HG03108 (cell line): ENCODE results near the gene SH3RF1.
"Not testable (repeated sequence)": the region's sequence is repeated elsewhere in the genome, so short reads cannot be mapped to it uniquely, and the experiment has no call there.

ENCODE experiments used
- ATAC-seq: cut with Tn5 transposase; IDR thresholded peaks from one replicate; pipeline ENCODE4 v1.9.1; 2021; ENCODE audit warnings: moderate library complexity; ENCODE audit not compliant: unreplicated experiment

SH3RF1 gene

GRCh38 chr4:169229571-169230028 is 41.2 kb downstream of the SH3RF1 start:
- ATAC-seq = no peak

- ATAC-seq = no peak
Observed at GRCh38 chr4:169228076-169228475, 42.7 kb downstream of the SH3RF1 start.

DNA sequence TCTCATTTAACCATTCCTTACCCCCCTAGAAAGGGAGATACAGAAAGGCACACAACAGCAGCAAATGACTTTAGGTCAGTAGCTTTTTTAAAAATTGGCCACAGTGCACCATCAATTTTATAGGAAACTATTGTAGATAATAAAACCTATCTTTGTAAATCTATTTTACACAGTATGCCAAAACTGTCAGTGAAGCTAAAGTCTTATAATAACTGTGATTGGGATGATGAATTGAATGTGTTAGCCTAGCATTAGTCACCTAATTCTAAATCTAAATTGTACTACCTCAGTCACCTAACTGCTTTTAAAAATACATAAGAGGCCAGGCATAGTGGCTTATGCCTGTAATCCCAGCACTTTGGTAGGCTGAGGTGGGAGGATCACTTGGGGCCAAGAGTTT is 44.2 kb downstream of the SH3RF1 start:
- ATAC-seq = no peak

DNA sequence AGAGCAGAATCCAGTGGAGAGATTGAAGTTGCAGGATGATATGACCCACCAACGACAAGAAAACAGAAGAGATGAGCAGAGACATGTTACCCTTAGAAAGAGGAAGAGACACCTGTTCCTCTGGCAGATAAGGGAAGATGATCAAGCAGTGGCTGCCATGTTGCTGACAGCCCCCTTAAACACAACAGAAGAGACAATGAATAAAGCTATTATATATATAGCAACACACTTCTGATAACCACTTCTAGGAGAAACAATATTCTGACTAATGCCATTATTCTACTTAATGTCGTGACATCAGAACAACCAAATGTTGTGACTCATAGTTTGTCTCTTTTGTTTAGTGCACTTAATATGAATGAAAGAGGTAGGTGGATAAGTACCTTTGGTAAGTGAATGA is 44.9 kb downstream of the SH3RF1 start:
- no peak for ATAC-seq

GRCh38 chr4:169225058-169225751 is 45.6 kb downstream of the SH3RF1 start:
- ATAC-seq = no peak

DNA sequence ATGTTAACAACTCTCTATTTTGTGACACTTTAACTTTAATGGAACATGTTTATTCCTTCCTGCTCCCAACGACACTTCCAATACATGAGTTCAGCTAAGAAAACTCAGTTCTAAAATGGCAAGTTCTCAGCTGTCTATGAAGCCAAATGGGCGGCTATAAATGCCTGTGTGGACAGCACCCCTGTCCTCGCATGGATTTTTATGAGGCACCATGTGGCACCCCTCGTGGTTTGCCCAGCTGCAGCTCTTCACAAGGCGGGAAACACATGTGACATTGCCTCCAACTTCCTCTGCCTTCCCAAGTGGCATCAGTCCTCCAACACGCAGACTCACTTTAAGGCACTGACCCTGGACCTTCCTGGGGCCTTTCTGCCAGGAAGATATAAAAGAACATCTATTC is 48.0 kb downstream of the SH3RF1 start:
- ATAC-seq = no peak

- ATAC-seq = no peak
Observed at GRCh38 chr4:169221662-169222061, 49.1 kb downstream of the SH3RF1 start.

DNA sequence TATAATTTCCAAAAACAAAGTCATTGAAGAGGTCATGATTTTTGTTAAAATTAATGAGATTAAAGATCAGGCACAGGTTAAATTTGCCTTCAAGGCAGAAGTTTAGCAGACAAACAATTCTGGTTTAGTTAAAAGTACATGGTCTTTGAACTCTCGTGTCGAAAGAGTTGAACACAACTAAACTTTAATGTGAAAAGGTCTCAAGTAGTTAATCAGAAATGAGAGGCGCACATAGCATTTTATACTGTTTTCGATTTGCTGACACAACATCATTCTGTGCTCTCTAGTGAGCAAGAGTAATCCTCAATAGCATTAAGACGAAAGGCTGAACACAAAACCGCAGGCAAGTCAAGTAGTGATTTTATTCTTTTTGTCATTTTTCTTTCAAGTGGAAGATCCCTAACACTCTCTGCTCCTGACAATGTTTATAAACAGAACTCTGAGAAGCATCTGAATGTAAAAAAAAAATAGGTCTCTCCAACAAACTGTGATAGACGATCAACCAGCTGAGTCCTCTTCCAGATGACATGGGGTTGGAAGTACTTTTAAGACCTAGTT is 49.8 kb downstream of the SH3RF1 start:
- no peak for ATAC-seq

DNA sequence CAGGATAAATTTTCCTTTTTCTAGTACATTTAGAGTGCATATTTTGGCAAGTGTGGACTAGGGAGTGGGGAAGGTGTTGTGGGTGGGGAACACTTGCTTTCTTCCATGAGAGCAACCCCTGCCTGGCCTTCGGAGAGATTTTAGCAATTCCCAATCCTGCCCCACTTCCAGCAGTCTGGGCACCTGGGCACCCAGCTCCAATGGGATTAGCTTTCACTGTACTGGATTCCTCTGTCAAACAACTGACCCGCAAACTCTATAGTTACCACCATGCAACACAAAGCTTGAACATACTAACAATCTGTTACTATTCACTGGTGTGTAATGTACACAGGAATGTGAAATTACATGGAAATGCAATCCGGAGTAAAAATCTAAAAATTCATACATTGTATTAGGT is 50.3 kb downstream of the SH3RF1 start:
- ATAC-seq = no peak

- ATAC-seq = no peak
Observed at GRCh38 chr4:169219440-169219839, 51.3 kb downstream of the SH3RF1 start.

DNA sequence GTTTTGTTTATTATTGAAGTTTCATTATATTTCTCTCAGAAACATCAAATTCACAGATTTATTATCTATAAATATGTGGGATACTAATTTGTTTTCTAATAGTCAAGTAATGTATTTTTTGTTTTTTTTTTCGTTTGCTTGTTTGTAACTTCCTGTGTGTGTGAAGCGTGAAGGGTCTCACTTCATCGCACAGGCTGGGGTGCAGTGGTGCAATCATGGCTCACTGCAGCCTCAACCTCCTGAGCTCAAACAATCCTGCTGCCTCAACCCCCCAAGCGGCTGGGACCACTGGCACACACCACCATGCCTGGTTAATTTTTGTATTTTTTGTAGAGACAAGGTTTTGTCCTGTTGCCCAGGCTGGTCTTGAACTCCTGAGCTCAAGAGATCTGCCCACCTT is 55.1 kb downstream of the SH3RF1 start:
- ATAC-seq = peak; percentile 48

DNA sequence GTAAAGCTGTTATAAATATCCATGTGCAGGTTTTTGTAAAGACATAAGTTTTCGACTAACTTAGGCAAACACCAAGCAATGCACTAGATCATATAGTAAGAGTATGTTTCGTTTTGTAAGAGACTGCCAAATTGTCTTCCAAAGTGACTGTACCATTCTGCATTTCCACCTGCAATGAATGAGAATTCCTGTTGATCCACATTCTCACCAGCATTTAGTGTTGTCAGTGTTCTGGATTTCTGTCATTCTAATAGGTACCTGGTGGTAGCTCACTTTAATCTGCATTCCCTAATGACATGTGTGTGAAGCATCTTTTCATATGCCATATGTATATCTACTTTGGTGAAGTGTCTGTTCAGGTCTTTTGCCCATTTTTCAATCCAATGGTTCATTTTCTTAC is 57.8 kb downstream of the SH3RF1 start:
- ATAC-seq = no peak

GRCh38 chr4:169210504-169211118 is 60.1 kb downstream of the SH3RF1 start:
- ATAC-seq = peak; percentile 82

- ATAC-seq = no peak
Observed at GRCh38 chr4:169209388-169209883, 61.3 kb downstream of the SH3RF1 start.

GRCh38 chr4:169208516-169208915 is 62.2 kb downstream of the SH3RF1 start:
- ATAC-seq = no peak

DNA sequence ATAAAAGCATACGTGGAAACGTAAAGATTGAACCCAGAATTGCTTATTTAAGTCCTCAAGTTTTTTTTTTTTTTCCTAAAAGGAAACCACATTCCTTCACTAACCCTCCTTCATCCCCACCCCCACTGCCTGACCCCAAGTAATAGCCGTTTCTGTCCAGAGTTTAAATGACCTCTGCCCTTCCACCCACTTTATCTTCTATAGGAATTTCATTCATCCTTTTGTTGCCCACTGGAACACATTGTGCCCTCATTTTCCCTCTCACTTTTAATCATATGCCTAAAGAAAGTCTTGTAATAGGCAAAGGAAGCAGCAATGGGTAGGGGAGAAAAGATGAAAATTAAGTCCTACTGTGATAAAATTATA is 62.7 kb downstream of the SH3RF1 start:
- no peak for ATAC-seq

DNA sequence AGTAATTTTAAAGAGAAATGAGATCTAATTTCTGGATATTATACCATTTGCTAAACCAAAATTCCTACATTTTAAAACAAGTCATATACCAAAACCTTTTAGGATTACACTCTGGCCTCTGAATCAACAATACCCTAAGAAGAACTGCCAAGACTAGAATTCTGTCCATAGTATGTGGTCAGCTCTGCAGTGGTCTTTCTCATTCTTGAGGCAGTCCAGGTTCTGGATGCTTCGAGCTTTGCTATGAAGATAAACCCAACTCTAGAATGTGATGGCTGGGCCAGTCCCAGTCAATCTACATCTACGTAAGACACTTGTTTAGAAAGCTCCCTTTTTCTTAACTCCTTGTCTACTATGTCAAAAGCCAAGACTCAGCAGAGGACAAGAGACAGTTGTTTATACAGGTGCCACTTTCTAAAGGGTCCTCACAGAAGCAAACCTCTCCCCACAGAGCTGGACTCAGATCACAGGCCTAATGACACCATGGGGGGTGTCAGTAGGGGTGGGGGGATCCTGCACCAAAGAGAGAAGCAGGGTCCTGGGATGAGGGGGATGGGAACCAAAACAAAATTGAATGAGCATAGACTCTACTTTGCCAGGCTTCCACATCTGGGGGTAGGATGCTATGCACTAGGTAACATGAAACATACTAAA is 63.2 kb downstream of the SH3RF1 start:
- ATAC-seq = no peak

GRCh38 chr4:169205744-169206080 is 65.0 kb downstream of the SH3RF1 start:
- ATAC-seq = no peak

- no peak for ATAC-seq
Observed at GRCh38 chr4:169205075-169205743, 65.5 kb downstream of the SH3RF1 start.

DNA sequence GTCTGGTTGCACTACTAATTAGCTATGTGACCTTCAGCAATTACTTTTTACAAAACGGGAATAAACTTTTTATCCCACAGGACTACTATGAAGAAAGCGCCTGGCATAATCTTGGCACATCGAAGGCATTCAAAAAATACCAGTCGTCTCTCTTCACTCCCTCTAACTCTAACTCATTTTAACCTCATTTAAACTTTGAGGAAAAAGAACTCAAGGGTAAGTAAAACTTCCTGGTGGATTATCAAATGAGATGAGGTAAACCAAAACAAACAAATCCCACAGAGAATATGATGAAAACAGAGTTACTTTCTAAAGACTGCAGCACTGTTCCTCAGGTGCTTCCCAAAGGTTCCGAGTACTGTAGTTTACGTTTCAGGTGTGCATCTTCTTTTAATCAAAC is 66.9 kb downstream of the SH3RF1 start:
- ATAC-seq = no peak

DNA sequence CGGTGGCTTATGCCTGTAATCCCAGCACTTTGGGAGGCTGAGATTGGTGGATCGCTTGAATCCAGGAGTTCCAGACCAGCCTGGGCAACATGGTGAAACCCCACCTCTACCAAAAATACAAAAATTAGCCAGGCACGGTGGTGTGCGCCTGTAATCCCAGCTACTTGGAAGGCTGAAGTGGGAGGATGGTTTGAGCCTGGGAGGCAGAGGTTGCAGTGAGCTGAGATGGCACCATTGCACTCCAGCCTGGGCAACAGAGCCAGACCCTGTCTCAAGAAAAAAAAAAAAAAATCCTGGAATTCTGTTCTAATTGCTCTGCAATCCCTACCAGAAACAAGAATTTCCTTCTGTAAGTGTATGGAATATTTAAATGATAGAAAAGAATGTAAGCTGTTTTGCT is 67.5 kb downstream of the SH3RF1 start:
- ATAC-seq = not testable (repeated sequence)
